Skeletal muscle cell (primary cell): ENCODE measurements around the gene SPATA20.

Source experiments
- DNase-seq: peaks from one replicate; pipeline ENCODE4 v3.0.0-alpha.2; 2010; ENCODE audit warnings: low read depth
- H3K4me3 ChIP-seq: 2 replicates; pipeline ENCODE4 v1.5.1; 2011; ENCODE audit warnings: low read depth, mild to moderate bottlenecking, control low read depth, low read length, moderate library complexity

The SPATA20 gene

GRCh38 chr17:50551884-50552283 lies 4.9 kb downstream of the SPATA20 start:
- no peak for DNase-seq
- H3K4me3 ChIP-seq, result no peak overlapping the region

GRCh38 chr17:50554201-50554600 lies 7.2 kb downstream of the SPATA20 start:
- no peak for DNase-seq
- no peak overlapping the region for H3K4me3 ChIP-seq

GRCh38 chr17:50556803-50557202 lies 9.8 kb downstream of the SPATA20 start:
- no peak overlapping the region for H3K4me3 ChIP-seq
- DNase-seq, result no peak

DNA sequence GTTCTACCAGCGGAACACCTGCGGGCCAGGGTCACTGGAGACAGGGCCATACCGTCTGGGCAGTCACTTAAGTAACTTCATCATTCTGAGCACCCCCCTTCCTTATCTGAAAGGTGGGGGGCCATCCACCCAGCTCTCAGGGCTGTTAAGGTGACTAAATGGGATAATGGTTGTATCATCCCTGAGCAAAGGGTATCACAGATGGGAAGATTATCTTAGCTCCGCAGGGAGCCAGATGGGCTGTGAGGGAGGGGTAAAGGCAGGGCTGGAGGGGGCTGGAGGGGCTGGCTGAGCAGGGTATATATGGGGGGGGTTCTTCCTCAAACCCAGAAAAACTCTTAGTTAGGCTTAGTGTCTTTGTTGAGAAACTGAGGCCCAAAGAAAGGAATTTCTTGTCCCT lies 10.7 kb downstream of the SPATA20 start:
- no peak overlapping the region for H3K4me3 ChIP-seq
- no peak for DNase-seq

GRCh38 chr17:50558091-50558490 lies 11.1 kb downstream of the SPATA20 start:
- no peak for DNase-seq
- H3K4me3 ChIP-seq, result no peak overlapping the region

DNA sequence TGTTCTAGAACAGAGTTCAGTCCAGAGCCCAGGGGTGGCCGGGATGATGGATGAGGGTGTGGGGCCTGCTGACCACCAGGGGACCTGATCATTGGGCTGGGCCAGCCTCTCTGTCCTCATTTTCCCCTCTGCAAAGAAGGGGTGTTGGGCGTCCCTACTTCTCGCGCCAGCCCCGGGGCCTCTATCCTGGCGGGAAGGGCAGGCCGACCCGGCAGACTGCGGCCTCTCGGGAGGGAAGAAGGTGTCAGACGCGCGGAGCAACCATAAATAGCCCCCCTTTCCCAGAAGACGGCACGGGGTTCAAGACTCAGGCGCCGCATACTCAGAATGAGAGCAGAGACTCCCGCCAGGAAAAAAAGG lies 11.6 kb downstream of the SPATA20 start:
- H3K4me3 ChIP-seq, result no peak overlapping the region
- no peak for DNase-seq

GRCh38 chr17:50558941-50559614 lies 12.1 kb downstream of the SPATA20 start:
- no peak for DNase-seq
- H3K4me3 ChIP-seq, result peak overlapping the region; percentile 12

DNA sequence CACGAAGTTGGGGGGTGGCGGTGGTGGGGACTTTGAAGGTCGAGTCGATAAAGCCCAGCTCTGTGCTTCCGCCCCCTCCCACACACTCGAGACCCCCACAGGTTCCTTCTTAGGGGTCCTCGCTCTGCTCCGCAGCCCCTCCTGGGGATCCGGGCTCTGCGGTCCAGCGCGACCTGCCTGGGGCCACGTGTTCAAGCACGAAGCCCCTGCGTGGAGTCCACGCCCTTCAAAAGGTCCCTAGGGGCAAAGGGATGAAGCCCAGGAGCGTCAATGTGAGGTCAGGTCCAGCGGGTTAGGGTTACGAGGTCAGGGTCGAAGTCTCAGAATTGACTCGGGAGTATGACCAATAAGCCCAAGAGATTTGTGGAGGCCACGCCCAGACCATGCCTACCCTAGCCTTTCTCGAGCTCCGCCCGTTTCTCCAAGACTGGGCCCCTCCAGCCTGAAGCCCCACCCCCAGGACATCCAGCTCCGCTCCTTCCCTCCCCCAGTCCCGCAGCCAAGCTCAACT lies 12.8 kb downstream of the SPATA20 start:
- H3K4me3 ChIP-seq, result peak overlapping the region; percentile 52
- DNase-seq, result no peak

DNA sequence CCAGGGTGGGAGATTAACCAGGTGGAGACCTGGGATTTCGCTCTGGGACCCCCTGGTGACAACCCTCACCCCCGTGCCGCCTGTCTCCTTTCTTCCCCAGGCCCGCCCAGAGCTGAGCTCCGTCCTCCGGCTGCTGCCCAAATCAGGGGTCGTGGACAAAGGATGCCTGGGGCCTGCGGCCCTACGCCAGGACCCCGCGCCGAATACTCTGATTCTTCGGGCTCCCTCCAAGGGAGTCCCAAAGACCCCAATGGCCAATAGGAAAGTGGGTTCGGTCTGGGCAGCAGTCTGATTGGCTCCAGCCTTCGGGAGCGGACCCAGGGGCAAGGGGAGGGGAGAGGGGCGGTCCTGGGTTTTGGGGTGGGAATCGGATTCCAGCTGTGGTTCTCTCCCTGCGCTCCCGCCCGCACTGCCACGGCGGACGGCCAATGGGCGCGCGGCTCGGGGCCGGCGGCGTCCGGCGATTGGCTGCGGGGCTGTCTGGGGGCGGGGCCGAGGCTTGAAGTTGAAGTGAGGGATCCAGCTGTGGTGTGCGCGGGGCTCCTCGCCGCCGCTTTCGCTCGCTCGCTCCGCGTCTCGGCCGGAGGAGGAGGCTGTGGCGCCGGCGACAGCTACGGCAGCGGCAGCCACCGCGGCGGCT lies 13.3 kb downstream of the SPATA20 start, which contains the start of gene CACNA1G:
TSS of gene CACNA1G (plus strand) at position 531 of the 640 bp plus-strand sequence. CDS start 745 bp downstream, outside the sequence.
- peak within 1 kb of the TSS; percentile 52 for H3K4me3 ChIP-seq
- DNase-seq, result peak; percentile 36

- no peak for DNase-seq
- H3K4me3 ChIP-seq, result peak overlapping the region; percentile 52
Observed at GRCh38 chr17:50560931-50561745, 14.2 kb downstream of the SPATA20 start.

DNA sequence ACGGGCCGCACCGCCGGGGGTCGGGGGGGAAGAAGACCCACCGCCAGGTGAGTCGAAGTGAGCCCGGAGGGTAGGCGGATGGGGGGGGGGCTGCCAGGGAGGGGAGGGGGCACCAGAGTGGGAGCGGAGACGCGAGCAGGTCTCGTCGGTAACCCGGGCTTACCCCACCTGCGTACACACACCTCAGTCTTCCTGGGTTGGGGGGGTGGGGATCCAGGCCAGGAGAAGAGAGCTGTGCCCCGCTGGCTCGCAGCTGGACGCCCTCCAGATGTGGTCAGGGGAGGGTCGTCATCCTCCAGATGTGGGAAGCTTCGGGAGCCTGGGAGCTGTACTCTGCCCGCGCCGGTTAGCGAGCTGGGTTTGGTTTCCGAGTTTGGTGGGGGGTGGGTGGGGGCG lies 14.8 kb downstream of the SPATA20 start:
- no peak overlapping the region for H3K4me3 ChIP-seq
- no peak for DNase-seq

DNA sequence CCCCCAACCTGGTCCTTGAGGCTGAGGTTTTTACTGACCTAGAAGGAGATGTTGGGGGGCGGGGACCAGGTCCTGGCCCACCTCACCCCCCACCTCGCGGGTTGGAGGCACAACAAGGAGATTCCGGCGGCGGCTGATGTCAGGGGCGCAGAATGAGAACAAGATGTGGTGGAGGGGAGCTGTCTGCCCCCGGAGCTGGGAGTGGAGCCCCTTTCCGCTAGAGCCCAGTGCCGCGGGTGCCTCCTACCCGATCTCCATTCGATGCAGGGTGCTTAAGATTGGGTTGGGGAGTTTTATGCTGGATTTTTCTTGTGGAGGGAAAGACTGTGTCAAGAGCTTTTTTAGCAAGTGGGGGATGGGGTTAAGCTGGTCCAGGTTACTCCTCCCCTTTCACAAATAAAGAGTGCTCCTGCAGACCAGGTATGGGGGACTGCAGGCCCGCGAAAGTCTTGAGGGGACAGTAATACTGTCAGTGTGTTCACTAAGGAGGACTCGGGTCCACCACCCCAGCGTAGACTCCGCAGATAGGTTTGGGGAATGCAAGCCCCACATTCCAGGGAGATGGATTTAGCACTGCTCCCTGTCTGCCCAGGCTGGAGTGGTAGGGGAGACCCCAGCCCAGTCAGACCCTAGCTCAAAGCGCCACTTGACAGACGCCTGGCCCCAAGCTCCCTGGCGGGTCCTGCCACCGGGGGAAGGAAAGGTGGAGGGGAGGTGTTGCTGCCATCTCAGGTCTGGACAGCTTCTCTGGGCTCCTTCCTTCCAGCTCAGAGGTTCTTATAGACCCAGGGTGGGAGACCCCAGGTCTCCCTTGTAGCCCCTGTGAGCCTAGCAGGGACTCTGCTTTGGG lies 15.5 kb downstream of the SPATA20 start:
- no peak for DNase-seq

GRCh38 chr17:50563092-50563511 lies 16.1 kb downstream of the SPATA20 start:
- H3K4me3 ChIP-seq, result no peak overlapping the region
- DNase-seq, result no peak

More for the DNA sequence above, 15.5 kb downstream of the SPATA20 start:
- H3K4me3 ChIP-seq, result no peak overlapping the region

- no peak for DNase-seq
- no peak overlapping the region for H3K4me3 ChIP-seq
Observed at GRCh38 chr17:50564916-50565315, 17.9 kb downstream of the SPATA20 start.

- no peak overlapping the region for H3K4me3 ChIP-seq
- DNase-seq, result no peak
Observed at GRCh38 chr17:50565402-50566350, 18.7 kb downstream of the SPATA20 start.

GRCh38 chr17:50566886-50567285 lies 19.9 kb downstream of the SPATA20 start:
- no peak overlapping the region for H3K4me3 ChIP-seq

DNA sequence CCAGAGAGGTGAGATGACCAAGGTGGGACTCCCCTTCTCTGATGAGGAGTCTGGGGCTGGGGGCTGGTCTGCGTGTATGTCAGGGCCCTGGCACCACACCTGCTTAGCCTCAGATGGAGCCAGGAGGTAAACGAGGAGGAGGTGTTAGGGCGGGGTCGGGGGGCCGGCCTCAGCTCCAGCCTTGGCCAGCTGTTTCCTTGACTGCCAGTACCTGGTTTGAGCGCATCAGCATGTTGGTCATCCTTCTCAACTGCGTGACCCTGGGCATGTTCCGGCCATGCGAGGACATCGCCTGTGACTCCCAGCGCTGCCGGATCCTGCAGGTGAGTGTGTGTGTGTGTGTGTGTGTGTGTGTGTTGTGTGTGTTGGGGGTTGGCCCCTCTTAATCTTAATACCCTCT lies 21.7 kb downstream of the SPATA20 start:
- no peak overlapping the region for H3K4me3 ChIP-seq
- no peak for DNase-seq

More at GRCh38 chr17:50566886-50567285, 19.9 kb downstream of the SPATA20 start:
- DNase-seq, result no peak

DNA sequence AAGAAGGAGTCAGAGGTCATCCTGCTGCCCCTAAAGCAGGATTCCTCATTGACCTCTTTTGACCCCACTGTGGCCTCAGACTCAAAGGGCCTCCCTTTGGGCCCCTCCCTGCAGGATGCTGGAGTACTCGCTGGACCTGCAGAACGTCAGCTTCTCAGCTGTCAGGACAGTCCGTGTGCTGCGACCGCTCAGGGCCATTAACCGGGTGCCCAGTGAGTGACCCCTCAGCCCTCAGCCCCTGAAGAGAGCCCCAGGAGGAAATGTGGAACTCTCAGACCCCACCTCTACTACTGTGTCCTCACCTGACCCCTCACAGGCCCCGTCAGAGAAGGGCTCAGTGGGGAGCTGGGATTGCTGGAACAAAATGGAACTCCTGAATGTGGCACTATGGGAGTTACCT lies 22.6 kb downstream of the SPATA20 start:
- H3K4me3 ChIP-seq, result no peak overlapping the region
- no peak for DNase-seq
